NOMO-1 treated with dmso at 0.1 percent for 144 hours (cell line): ENCODE data around the gene TCTN2.

Source experiments
- DNase-seq: peaks from one replicate; lab custom pipeline; 2025; ENCODE audit not compliant: unreplicated experiment; lab: John Stamatoyannopoulos, UW

Gene TCTN2

GRCh38 chr12:123683964-123684363 lies 13.1 kb downstream of the TCTN2 start:
- no peak for DNase-seq

DNA sequence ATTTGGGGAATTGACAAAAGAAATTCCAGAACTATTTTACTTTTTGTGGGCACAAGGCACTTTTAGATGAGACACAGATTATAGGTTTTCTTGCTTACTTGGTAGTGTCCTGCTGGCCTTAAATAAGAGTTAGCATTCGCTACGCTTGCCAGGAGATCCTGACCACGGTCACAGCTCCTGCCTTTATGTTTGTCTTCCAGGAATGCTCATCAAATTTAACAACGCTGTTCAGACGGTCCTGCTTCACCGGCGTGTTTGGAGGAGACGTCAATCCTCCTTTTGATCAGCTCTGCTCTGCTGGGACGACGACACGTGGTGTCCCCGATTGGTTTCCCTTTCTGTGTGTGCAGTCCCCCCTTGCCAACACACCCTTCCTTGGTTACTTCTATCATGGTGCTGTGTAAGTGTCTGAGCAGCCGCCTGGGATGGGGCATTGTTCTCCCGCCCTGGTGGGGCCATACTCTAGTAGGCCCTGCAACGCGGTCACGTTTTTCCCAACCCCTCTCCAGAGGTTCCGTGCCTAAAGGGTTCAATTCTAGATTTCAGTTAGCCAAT lies 15.8 kb downstream of the TCTN2 start:
- no peak for DNase-seq

- DNase-seq: no peak
These were observed 19.4 kb downstream of the TCTN2 start for GRCh38 chr12:123690191-123690840.

DNA sequence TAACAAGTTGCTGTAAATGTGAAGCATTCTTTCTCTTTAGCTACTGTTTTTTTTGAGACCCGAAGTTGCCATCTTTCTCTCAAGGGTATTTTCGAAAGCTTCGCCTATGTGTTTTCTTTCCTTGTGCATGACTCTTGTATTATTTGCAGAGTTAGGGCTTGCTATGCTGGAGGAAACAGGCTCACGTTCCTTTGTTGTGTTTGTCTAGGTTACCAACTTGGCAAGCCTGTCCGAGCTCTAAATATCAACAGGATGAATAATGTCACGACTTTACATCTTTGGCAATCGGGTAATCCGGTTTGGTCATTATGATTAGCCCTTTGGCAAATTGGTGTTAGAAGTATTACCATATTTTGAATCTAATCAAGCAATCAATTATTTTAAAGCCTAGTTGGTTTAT lies 25.3 kb downstream of the TCTN2 start:
- DNase-seq: no peak

GRCh38 chr12:123696646-123697045 lies 25.7 kb downstream of the TCTN2 start:
- DNase-seq: no peak

DNA sequence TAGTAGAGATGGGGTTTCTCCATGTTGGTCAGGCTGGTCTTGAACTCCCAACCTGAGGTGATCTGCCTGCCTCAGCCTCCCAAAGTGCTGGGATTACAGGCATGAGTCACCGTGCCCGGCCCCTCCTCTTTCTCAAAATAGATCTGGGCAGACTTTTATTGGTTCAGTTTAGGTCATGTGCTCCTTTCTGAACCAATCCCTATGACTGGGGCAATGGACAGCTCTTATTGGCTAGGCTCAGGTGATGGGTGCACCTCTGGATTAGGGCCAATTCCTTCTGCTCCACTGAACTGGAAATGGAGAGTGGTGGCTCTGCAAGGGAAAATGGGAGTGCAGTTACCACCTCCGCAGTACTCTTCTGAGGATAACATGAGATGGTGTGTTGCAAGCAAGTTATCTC lies 35.0 kb downstream of the TCTN2 start:
- DNase-seq: no peak

DNA sequence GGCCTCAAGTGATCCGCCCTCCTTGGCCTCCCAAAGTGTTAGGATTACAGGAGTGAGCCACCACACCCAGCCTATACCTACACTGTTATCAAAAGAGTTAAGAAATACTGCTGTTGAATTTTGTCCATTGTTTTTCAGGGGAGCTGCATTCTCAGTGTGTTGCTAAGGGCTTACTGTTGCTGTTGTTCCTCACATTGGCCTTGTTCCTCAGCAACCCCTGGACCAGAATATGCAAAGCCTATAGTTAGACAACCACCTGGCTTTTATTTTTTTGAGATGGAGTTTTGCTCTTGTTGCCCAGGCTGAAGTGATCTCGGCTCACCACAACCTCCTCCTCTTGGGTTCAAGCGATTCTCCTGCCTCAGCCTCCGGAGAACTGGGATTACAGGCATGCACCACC lies 36.6 kb downstream of the TCTN2 start:
- no peak for DNase-seq

- no peak for DNase-seq
These were observed 41.9 kb downstream of the TCTN2 start for GRCh38 chr12:123712780-123713319.

- no peak for DNase-seq
These were observed 42.5 kb downstream of the TCTN2 start for GRCh38 chr12:123713398-123713797.

DNA sequence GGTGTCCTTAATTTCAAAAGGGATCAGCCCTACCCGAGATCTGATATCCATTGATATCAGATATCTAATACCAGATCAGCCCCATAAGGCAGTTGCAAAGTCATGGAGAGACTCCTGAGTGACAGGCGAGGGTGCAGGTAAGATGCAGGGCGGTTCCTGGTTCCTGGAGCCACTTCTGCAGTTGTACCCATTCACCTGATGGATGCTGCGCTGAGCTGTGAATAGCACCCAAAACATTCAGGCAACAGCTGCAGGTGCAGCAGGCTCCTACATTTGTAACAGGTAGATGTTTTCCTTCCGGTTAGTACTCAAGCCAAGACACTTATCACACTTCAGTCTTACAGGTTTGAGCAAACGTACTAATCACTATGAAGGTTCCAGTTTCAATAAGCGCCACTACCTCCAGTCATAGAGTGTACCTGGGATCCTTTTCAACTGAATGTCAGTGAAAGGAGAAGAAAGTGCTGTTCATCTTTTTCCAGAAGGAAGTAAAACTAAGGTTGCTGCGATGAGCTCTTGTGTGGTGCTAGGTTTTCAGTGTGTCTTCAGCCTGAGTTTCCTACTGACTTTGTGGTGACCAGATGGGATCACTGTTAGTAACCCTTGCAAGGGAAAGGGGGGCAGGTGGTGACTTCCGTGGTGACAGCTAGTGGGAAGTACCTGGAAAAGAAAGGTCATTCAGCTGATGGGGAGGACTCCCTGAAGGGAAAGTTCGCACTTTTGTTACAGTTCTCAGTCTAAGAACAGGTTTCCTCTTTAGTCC lies 43.1 kb downstream of the TCTN2 start:
- DNase-seq: no peak

- no peak for DNase-seq
These were observed 44.3 kb downstream of the TCTN2 start for GRCh38 chr12:123715195-123715594.

DNA sequence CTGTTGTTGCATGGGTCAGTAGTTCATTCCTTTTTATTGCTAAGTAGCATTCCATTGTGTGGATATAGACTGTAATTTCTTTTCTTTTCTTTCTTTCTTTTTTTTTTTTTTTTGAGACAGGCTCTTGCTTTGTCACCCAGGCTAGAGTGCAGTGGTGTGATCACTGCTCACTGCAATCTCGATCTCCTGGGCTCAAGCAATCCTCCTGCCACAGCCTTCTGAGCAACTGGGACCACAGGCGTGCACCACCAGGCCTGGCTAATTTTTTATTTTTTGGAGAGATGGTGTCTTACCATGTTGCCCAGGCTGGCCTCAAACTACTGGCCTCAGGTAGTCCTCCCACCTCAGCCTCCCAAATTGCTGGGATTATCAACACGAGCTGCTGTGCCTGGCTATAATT lies 46.4 kb downstream of the TCTN2 start:
- no peak for DNase-seq

DNA sequence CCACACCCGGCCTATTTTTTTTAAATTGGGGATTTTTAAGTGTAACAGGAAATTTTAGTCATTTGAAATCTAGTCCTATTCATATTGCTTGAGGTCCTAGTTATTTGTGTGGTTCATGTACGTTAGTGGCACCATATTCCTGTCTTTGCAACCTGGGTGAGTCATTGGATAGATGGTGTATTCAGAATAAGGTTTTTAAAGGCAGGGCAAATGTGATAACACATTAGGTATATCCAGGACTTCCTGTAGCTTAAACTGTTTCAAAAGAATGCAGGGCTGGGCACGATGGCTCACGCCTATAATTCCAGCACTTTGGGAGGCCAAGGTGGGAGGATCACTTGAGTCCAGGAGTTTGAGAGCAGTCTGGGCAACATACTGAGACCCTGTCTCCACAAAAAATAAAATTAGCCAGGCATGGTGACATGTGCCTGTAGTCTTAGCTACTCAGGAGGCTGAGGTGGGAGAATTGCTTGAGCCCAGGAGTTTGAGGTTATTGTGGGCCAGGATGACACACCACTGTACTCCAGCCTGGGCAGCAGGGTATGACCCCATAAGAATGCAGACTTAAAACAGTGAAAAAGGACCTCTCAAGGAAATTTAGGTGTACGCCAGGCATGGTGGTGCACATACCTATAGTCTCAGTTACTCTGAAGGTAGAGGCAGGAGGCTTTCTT lies 49.4 kb downstream of the TCTN2 start:
- no peak for DNase-seq

DNA sequence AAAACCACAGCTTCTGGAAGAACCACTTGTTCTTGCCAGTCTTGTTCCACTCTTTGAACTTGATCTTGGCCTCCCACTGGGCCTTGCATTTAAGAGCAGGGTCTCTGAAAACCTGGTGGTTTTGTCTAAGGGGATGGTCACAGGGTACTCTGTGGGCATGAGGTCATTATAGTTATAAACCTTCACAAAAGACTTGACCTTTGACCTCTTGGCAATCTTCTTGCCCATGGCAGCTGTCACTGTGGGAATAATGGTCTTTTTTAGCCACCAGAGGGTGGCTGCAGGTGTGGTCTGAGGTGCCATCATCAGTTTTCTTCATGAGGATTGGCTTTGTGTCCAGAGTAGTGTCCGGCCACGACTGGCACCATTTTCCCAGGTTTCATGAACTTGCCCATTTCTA lies 50.3 kb downstream of the TCTN2 start:
- no peak for DNase-seq

- no peak for DNase-seq
These were observed 52.1 kb downstream of the TCTN2 start for GRCh38 chr12:123723011-123723410.

GRCh38 chr12:123723765-123724164 lies 52.9 kb downstream of the TCTN2 start:
- DNase-seq: no peak

DNA sequence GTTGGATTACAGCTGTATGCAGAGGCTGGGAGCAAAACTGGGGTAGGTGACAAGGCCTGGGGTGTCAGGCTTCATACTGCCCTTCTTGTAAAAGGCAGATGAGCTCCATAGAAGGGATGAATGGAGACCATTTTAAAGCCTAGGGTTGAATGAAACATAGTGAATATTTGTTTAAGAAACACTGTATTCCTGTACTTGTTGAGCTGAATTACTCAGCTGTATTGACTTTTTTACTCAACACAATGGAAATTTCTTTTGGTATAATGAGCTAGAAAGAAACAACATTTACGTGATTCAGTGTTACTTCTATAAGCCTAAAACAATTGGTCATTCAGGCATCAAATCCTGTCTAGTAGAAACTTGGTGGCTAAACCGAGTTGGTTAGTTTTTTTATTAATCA lies 55.3 kb downstream of the TCTN2 start:
- no peak for DNase-seq

- no peak for DNase-seq
These were observed 56.0 kb downstream of the TCTN2 start for GRCh38 chr12:123726962-123727361.

DNA sequence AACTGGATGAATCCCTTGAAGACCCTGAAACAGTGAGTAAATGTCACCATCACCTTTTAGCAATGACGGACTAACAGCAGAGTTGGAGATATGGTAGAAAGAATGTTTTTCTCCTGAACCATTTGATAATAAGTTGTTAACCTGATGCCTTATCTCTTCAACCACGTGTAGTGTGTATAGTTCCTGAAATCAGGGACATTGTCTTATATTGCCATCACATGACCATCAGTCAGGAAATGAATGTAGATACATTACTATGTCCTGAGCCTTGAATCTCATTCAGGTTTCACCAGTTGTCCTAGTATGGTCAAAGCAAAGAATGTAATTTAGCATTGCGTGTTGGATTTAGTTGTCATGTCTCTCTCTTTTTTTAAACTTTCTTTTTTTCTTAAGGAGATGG lies 57.0 kb downstream of the TCTN2 start:
- DNase-seq: no peak

- DNase-seq: no peak
These were observed 60.7 kb downstream of the TCTN2 start for GRCh38 chr12:123731596-123731995.

GRCh38 chr12:123732251-123732650 lies 61.3 kb downstream of the TCTN2 start:
- DNase-seq: no peak

DNA sequence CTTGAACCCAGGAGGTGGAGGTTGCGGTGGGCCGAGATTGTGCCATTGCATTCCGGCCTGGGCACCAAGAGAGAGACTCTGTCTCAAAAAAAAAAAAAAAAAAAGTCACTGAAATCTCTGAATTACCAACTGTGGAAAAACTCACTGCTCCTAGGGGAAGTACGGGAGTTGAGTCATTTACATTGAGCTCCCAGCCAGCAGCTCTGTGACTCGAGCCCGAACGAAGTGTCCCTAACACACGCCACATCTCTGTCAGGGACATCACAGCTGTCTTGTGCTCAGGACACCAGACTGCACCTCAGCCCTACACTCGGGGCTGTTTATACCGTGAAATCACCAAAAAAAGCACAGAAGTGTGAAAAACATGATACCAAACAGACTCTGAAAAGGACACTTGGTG lies 62.3 kb downstream of the TCTN2 start:
- no peak for DNase-seq
